NOMO-1 treated with dmso at 0.1 percent for 144 hours (cell line): Measurements from ENCODE around the gene ZSCAN26.
"Not testable (repeated sequence)": the region's sequence is repeated elsewhere in the genome, so short reads cannot be mapped to it uniquely, and the experiment has no call there.

Experiments
- DNase-seq: peaks from one replicate; lab custom pipeline; 2025; ENCODE audit not compliant: unreplicated experiment; lab: John Stamatoyannopoulos, UW

ZSCAN26 gene

DNA sequence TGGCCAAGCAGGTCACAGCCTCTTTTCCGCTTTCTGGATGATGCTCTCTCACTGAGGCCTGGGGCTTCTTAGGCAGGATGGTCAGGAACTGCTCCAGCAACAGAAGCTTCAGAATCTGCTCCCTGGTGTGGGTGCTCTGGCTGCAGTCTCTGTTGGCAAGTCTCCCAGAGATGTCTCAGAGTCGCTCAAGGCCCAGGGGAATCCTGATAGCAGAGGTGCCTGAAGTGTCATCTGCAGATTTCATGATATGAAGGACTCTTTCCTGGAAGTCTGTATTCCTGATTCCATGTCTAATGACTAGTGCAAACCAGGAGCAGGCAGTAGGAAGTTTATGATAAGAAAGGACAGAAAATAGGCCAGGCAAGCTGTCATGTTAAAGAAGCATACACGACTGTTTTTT is 48.7 kb downstream of the ZSCAN26 start:
- DNase-seq = no peak

DNA sequence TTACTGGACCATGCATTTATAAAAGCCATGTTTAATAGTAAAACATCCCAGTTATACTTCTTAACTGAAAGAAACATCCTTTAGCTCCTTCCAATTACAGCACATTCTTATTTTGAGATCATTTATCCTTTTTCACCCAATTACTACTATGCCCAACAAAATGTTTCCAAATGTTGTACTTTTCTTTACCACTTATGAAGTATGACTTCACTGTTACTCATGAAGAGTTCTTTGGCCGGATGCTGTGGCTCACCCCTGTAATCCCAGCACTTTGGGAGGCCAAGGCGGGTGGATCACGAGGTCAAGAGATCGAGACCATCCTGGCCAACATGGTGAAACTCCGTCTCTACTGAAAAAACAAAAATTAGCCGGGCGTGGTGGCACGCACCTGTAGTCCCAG is 50.9 kb downstream of the ZSCAN26 start:
- DNase-seq = not testable (repeated sequence)

DNA sequence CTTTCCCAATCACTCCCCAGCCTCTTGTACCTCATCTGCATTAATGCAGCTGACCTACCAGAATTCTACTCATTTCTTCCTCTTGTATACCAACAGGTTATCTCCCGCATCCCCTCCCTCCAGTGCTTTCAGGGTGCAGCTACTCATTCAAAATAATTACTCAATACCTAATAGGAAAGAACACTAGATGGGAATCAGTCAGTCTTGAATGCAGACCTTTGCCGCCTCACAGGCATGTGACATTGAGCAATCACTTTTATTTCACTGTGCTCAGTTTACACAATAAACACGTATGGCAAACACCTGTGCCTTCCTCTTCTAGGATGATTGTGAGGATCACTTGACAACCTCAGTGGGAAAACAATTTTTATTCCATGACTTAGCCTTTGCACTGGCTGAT is 55.7 kb downstream of the ZSCAN26 start:
- no peak for DNase-seq

DNA sequence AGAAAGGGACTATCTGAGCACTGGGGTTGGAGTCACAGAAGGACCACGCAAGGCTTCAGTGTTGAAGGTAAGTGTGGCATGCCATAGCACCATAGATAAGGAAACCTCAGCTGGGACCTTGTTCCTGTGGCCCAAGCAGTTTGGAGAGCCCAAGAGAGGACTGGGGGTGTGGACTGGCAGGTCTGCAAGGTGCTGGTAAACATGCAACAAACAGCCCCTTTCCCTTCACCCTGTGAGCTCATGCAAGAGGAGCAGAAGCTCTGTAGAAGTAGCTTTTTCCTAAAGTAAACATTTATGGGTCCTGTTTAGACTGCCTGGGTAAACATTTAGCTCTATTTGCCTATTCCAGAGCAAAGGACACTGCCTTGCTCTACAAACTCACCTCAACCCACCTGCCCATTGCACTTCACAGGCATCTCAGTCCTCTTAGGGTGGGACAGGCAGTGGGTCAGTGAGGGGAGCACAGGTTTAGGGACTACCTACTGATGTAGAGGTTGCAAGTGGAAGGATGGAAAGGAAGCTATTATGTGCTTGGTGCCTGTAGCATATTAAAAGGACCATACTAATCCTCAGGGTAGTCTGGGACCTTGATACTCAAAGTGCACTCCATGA is 57.0 kb downstream of the ZSCAN26 start:
- no peak for DNase-seq

DNA sequence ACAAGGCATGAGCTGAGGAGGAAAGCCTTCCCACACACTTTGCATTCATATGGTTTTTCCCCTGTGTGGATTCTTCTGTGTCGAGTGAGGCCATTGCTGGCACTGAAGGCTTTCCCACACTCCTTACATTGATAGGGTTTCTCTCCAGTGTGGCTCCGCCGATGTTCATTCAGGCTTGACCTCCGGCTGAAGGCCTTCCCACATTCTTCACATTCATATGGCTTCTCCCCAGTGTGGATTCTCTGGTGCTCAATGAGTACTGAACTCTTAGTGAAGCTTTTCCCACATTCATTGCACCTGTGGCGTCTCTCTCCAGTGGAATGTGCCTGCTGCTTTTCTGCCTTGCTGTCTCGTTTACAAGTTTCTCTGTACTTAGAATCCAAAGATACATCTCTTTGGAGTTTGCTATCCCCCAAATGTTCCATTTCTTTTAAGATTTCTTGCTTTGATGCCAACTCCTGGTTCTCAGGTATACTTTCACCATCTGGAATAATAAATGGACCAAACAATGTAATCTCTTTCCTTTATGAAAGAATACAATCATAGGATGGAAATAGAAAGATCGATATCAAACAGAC is 59.5 kb downstream of the ZSCAN26 start:
- DNase-seq = no peak
